ENCODE results near the gene CYTIP. TPM values are rescaled to one million over a fixed set of nuclear protein-coding genes. Genes with fewer than 3 reads are reported as not detected.
"Not testable (repeated sequence)": the region's sequence is repeated elsewhere in the genome, so short reads cannot be mapped to it uniquely, and the experiment has no call there.

Gene CYTIP
- polyA plus RNA-seq, 12 donors: 0.17 to 4.4 (median 0.63) TPM; not detected in 2

GRCh38 chr2:157426477-157426994, 17.4 kb downstream of the CYTIP start:
- no peak for DNase-seq

GRCh38 chr2:157424374-157424773, 19.5 kb downstream of the CYTIP start:
- DNase-seq: no peak

GRCh38 chr2:157421964-157422363, 21.9 kb downstream of the CYTIP start:
- DNase-seq: no peak

- no peak for DNase-seq
These were observed 22.5 kb downstream of the CYTIP start for GRCh38 chr2:157421331-157421944.

- no peak for DNase-seq
These were observed 23.0 kb downstream of the CYTIP start for GRCh38 chr2:157420771-157421323.

- no peak for DNase-seq
These were observed 24.8 kb downstream of the CYTIP start for GRCh38 chr2:157419031-157419575.

GRCh38 chr2:157418239-157418641, 25.6 kb downstream of the CYTIP start:
- no peak for DNase-seq

- DNase-seq: no peak
These were observed 28.2 kb downstream of the CYTIP start for GRCh38 chr2:157415591-157416101.

GRCh38 chr2:157414050-157414449, 29.8 kb downstream of the CYTIP start:
- no peak for DNase-seq

GRCh38 chr2:157413326-157414035, 30.4 kb downstream of the CYTIP start:
- DNase-seq: no peak

GRCh38 chr2:157411624-157412336, 32.1 kb downstream of the CYTIP start:
- DNase-seq: no peak

GRCh38 chr2:157405398-157405797, 38.5 kb downstream of the CYTIP start:
- DNase-seq: not testable (repeated sequence)

GRCh38 chr2:157404363-157404762, 39.5 kb downstream of the CYTIP start:
- no peak for DNase-seq

- DNase-seq: not testable (repeated sequence)
These were observed 40.9 kb downstream of the CYTIP start for GRCh38 chr2:157402801-157403485.

- no peak for DNase-seq
These were observed 48.1 kb downstream of the CYTIP start for GRCh38 chr2:157395811-157396210.

- DNase-seq: no peak
These were observed 49.0 kb downstream of the CYTIP start for GRCh38 chr2:157394928-157395327.

GRCh38 chr2:157393348-157393747, 50.5 kb downstream of the CYTIP start:
- no peak for DNase-seq

- DNase-seq: no peak
These were observed 55.1 kb downstream of the CYTIP start for GRCh38 chr2:157388827-157389226.

GRCh38 chr2:157386747-157387146, 57.1 kb downstream of the CYTIP start:
- no peak for DNase-seq

GRCh38 chr2:157386247-157386646, 57.6 kb downstream of the CYTIP start:
- DNase-seq: no peak

- DNase-seq: no peak
These were observed 66.0 kb downstream of the CYTIP start for GRCh38 chr2:157377861-157378260.

Data from muscle of arm (tissue), 12 donors.